Endometrium (tissue), 2 donors: ENCODE data around the gene MED17.

ENCODE experiments used
- FAIRE-seq: peaks from 2 replicates; lab custom pipeline; 2012; peaks lifted over from hg19 to GRCh38; lab: Jason Lieb, UNC
- donor health status: control.
- donor health status: control.

MED17 gene

DNA sequence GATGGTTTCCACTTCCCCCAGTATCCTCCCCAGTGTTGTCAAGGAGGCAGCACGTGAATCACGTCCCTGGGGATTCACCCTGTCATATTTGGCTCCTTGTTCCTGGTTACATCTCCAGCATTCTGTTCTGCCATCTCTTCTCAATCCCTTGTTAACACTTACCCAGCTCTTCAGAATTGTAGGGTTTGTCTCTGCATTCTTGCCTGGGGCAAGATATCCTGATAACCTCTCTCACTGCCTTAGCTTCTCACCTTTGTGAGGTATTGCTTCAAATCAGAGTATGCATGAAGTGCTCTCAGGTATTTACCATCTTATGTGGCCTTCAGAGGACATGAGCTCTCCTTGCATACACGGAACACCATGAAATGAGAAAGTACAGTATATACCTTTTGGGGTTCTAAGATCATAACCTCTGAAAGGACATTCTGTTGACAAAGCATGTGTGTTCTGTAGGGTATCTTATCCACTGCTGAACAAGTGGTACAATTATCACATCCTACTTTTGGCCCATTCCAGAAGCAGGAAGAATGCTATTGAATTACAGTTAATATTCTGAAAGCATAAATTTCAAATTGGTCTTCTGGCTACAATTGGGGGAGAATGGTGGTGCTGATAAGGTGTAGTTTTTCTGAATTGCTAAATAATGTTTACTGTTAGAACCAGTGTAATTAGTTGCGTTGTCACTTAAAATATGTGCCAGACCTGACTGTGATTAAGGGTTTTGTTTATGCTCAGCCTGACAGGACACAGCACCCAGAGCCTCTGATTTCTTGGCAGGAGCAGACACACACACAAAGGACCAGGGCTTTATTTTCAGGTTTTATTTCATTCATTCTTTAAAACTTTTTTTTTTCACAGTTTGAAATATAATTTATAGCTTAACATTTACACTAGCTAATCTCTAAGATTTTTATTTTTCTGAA, 33.6 kb downstream of the MED17 start:
- no peak for FAIRE-seq

GRCh38 chr11:93819966-93820695, 36.0 kb downstream of the MED17 start:
- FAIRE-seq: no peak

- FAIRE-seq: no peak
These were observed 36.8 kb downstream of the MED17 start for GRCh38 chr11:93820847-93821246.

GRCh38 chr11:93821617-93822016, 37.5 kb downstream of the MED17 start:
- no peak for FAIRE-seq

DNA sequence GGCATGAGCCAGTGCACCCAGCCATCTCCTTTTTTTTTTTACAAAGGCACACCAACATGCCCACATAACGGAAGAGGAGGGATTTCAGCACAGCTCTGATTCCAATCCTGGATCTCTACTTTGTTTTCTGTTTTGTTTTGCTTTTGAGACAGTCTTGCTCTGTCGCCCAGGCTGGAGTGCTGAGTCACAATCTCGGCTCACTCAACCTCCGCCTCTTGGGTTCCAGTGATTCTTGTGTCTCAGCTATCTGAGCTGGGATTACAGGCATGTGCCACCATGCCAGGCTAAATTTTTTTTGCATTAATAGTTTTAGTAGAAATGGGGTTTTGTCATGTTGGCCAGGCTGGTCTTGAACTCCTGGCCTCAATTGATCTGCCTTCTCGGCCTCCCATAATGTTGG, 38.3 kb downstream of the MED17 start:
- no peak for FAIRE-seq

GRCh38 chr11:93823210-93823609, 39.1 kb downstream of the MED17 start:
- no peak for FAIRE-seq

DNA sequence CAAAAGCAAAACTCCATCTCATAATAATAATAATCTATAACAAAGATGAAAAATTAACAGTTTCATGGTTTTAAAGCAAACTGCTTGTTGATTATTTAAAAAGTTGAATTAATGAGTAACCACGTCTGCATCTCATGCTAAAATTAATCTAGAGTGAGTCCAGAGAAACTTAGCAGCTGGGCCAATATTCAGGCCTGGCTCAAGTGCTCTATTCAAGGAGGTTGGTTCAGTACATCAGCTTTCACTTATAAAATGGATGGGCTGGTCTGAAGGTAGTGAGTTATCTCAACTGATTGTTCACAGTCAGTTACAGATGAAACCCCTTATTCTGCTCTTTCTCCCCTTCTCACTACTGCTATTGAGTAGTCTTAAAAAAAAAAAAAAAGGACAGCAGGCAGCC, 43.3 kb downstream of the MED17 start:
- FAIRE-seq: no peak

DNA sequence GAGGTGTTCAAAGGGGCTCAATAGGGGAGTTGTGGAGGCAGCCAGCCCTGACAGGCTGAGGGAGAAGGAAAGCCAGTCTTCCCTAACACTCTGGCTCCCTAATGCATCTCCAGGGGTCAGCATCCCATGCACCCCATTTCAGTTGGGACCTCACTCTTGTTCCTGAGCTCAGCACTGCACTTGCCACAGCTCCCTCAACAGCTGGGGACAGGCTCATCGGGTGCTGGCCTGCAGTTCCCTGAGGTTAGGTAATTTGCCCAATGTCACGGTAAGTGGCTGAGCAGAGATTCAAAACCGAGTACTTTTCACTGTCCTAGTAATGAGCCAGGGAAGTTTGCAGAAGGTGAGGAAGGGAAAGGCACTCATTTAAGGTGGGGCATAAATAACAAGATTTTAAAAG, 45.5 kb downstream of the MED17 start:
- FAIRE-seq: no peak

- FAIRE-seq: no peak
These were observed 47.5 kb downstream of the MED17 start for GRCh38 chr11:93831343-93832127.

- no peak for FAIRE-seq
These were observed 48.7 kb downstream of the MED17 start for GRCh38 chr11:93832780-93833179.

DNA sequence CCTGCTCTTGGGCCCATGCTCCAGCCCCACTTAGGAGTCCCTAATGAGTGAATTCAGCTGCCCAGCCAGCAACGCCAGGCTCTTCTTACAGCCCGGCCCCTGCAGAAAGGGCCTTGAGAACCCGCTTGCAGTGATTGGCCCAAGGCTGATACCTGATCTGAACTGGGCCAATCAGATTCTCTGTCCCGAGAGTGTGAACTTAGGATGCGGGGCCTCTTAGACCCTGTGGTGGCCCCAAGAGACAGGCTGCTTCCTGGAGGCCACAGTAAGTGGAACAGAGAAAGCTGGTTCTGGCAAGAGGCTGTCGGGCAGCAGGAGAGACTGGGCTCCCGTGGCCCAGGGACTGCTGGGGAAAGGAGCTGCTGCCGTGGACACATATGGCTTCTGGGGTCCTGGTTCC, 54.9 kb downstream of the MED17 start:
- FAIRE-seq: no peak

DNA sequence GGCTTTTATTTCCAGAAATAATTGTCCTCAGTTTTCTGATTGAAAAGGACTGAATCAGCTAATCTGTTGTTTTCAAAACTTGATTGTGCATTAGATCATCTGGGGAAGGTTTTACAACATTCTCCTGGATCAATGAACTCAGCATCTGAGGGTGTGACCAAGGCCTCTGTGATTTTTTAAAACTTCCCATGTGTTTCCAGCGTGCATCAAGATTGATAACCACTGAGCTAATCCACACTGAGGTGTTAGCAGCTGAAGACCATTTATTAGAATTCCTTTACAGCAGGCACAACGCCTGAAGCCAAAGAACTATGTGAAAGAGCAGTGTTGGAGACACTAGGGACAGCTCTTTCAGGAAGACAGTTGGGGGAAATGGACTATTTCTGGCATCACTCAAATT, 56.1 kb downstream of the MED17 start:
- FAIRE-seq: no peak

- no peak for FAIRE-seq
These were observed 56.9 kb downstream of the MED17 start for GRCh38 chr11:93840981-93841380.

GRCh38 chr11:93841446-93841845, 57.4 kb downstream of the MED17 start:
- no peak for FAIRE-seq

- no peak for FAIRE-seq
These were observed 58.0 kb downstream of the MED17 start for GRCh38 chr11:93842034-93842433.

- FAIRE-seq: no peak
These were observed 58.4 kb downstream of the MED17 start for GRCh38 chr11:93842461-93842860.

- FAIRE-seq: no peak
These were observed 59.8 kb downstream of the MED17 start for GRCh38 chr11:93843906-93844305.

DNA sequence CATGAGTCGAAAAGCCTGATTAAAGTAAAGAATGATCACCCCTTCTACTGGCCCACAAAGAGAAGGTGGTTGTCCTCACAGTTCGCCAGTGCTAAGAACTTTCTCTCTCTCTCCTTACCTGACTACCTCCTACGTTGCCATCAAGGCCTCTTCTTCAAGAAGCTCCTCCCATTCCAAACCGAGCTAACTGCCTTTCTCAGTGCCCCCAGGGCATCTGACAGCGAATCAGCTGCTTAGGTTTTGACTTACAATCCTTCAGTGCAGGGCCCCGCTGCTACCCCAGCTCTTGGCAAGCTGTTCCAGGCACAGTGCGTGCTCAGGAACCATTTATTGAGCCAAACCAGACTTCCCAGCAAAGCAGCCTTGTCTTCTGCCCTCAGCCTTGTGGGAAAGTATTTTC, 60.5 kb downstream of the MED17 start:
- no peak for FAIRE-seq

DNA sequence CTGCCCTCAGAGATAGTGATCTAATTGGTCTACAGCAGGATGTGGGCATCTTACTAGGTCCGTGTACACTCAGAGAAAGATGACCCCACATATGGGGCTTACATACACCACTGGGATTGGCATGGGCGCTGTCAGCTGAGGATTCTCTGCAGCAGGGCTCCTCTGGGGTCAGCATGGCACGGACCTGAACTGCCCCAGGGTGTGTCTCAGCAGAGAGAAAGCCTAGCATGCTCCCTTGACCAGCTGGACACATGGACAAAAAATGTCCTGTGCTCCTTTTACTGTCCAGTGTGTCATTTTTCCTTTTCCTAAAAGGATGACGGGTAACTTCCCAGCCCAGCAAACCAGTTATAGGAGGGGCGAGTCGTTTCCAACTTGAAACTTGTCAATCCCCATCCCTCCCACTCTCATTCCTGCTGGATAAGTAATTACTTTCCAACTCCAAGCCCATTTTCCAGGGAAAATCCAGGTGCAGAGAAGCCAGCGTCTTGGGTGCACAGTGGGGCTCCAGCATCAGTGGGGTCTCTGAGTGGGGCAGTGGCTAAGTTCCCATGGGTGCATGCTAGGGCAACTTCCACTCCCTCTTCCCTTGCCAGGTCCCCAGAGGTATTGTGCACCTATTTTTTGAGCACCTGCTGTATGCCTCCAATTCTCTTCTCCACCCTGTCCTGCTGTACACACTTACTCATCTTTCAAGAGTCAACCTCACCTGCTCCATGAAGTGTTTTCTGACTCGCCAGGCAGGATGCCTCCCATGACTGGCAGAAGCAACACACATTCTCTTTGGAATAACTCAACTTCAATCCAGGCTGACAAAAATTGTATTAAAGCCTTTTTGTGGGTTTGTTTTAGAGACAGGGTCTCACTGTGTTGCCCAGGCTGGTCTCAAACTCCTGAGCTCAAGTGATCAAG, 61.4 kb downstream of the MED17 start:
- FAIRE-seq: no peak

DNA sequence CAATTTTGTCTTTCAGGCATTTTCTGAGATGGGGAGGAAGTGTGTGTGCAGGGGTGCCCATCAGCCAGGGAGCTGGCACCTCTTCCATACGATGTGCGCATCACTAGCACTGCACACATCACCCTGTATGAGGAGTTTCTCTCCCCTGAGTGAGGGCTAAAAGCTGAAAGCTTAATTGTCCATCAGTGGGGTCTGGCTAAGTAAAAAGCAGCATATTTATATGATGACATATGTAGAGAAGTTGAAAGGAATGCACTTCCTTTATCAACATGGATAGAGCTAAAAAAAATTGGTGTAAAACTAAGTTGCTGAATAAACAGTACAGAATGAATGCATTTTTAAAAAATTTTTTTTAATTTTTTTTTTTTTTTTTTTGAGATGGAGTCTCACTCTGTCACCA, 62.3 kb downstream of the MED17 start:
- FAIRE-seq: no peak

DNA sequence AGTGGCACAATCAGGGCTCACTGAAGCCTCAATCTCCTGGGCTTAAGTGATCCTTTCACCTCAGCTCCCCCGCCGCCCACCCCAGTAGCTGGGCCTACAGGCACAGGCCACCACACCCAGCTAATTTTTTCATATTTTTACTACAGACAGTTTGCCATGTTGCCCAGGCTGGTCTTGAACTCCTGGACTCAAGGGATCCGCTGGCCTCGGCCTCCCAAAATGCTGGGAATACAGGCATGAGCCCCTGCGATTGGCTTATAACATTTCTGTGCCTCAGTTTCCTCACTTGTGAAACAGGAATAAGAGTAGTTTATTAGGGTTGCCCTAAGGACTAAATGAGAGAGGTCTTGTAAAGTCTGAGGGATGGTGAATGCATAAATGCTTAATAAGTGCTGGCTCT, 65.1 kb downstream of the MED17 start:
- FAIRE-seq: no peak
